Activated T-helper 2 cell treated with anti-CD3 and anti-CD28 coated beads, Interferon-gamma antibody, Interleukin-2, Interleukin-4, amounts not matched to agents 10 μg/mL and 5 μg/mL and 100 μg/mL, durations not matched to agents 14 hours and 24 hours and 36 hours (primary cell): ENCODE results near the gene OR51V1. TPM values are rescaled to one million over a fixed set of nuclear protein-coding genes. Genes with fewer than 3 reads are reported as not detected.

Experiments used
- DNase-seq: peaks from one replicate; pipeline ENCODE4 v3.0.0; 2021; ENCODE audit warnings: low spot score
- H3K27ac Mint-ChIP-seq: one replicate; pipeline ENCODE4 v1.8.0; 2021; ENCODE audit warnings: mixed read lengths
- H3K27me3 Mint-ChIP-seq: one replicate; pipeline ENCODE4 v1.8.0; 2021; ENCODE audit warnings: low read depth, mixed read lengths
- H3K36me3 Mint-ChIP-seq: one replicate; pipeline ENCODE4 v1.8.0; 2021; ENCODE audit warnings: low read depth, mixed read lengths
- H3K4me1 Mint-ChIP-seq: one replicate; pipeline ENCODE4 v1.8.0; 2021; ENCODE audit warnings: low read depth, mixed read lengths
- H3K4me3 Mint-ChIP-seq: one replicate; pipeline ENCODE4 v1.8.0; 2021; ENCODE audit warnings: low read depth, mild to moderate bottlenecking, moderate library complexity, mixed read lengths
- H3K9me3 Mint-ChIP-seq: one replicate; pipeline ENCODE4 v1.8.0; 2021; ENCODE audit warnings: mixed read lengths
- intact Hi-C: fragments of 100-400 bp; cut with micrococcal nuclease; formaldehyde crosslinking; loops from one replicate; pipeline ENCODE4 v1.15.1; 2023
- total RNA-seq: library from RNA; stranded (reverse); gene quantifications from 2 replicates; pipeline ENCODE4 v1.2.3, GENCODE V29; 2022

The OR51V1 gene
- total RNA-seq, 1 donor from 2014 or later, result not detected

DNA sequence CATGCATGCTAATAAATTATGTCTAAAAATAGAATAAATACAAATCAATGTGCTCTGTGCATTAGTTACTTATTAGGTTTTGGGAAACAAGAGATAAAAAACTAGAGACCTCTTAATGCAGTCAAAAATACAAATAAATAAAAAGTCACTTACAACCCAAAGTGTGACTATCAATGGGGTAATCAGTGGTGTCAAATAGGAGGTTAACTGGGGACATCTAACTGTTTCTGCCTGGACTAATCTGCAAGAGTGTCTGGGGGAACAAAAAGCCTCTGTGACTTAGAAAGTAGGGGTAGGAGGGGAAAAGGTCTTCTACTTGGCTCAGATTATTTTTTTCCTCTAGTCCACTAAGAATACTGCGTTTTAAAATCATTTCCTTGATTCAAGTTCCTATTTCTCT is 27.2 kb upstream of the OR51V1 start:
- DNase-seq, result no peak
- Mint-ChIP-seq H3K4me3 (no peak overlapping the region), H3K36me3 (no peaks in the 10 kb centered on the region), H3K27ac (no peak overlapping the region), H3K4me1 (no peaks in the 10 kb centered on the region), H3K27me3 (no peaks in the 10 kb centered on the region), H3K9me3 (no peaks in the 10 kb centered on the region)
- intact Hi-C loops, result no loop called here

DNA sequence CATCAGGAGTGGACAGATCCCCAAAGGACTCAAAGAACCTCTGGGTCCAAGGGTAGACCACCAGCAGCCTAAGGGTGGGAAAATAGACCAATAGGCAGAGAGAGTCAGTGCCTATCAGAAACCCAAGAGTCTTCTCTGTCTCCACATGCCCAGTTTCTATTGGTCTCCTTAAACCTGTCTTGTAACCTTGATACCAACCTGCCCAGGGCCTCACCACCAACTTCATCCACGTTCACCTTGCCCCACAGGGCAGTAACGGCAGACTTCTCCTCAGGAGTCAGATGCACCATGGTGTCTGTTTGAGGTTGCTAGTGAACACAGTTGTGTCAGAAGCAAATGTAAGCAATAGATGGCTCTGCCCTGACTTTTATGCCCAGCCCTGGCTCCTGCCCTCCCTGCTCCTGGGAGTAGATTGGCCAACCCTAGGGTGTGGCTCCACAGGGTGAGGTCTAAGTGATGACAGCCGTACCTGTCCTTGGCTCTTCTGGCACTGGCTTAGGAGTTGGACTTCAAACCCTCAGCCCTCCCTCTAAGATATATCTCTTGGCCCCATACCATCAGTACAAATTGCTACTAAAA is 26.3 kb upstream of the OR51V1 start, which contains the start of gene HBB:
Gene HBB (minus strand): TSS at position 340 of the 579 bp plus-strand sequence. CDS start 50 bp downstream, at position 290.
- Mint-ChIP-seq H3K27ac (no peak within 1 kb of the TSS), H3K9me3 (no peaks in the 10 kb centered on the region), H3K36me3 (no peaks in the 10 kb centered on the region), H3K4me3 (no peak within 1 kb of the TSS), H3K4me1 (no peaks in the 10 kb centered on the region), H3K27me3 (no peaks in the 10 kb centered on the region)
- DNase-seq, result no peak
- intact Hi-C loops, result no loop called here

DNA sequence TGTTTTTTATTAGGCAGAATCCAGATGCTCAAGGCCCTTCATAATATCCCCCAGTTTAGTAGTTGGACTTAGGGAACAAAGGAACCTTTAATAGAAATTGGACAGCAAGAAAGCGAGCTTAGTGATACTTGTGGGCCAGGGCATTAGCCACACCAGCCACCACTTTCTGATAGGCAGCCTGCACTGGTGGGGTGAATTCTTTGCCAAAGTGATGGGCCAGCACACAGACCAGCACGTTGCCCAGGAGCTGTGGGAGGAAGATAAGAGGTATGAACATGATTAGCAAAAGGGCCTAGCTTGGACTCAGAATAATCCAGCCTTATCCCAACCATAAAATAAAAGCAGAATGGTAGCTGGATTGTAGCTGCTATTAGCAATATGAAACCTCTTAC is 25.0 kb upstream of the OR51V1 start:
- no peaks in the 10 kb centered on the region for H3K9me3 Mint-ChIP-seq
- DNase-seq, result no peak
- no peaks in the 10 kb centered on the region for H3K36me3 Mint-ChIP-seq
- H3K27me3 Mint-ChIP-seq, result no peaks in the 10 kb centered on the region
- H3K27ac Mint-ChIP-seq, result no peak overlapping the region
- no peaks in the 10 kb centered on the region for H3K4me1 Mint-ChIP-seq
- no peak overlapping the region for H3K4me3 Mint-ChIP-seq
- intact Hi-C loops, result no loop called here

- intact Hi-C loops, result no loop called here
- Mint-ChIP-seq H3K9me3 (no peaks in the 10 kb centered on the region), H3K36me3 (no peaks in the 10 kb centered on the region), H3K27me3 (no peaks in the 10 kb centered on the region), H3K4me1 (no peaks in the 10 kb centered on the region), H3K27ac (no peak overlapping the region), H3K4me3 (no peak overlapping the region)
- DNase-seq, result no peak
These were observed 24.3 kb upstream of the OR51V1 start for GRCh38 chr11:5224538-5225479.

GRCh38 chr11:5223686-5224085 is 23.2 kb upstream of the OR51V1 start:
- Mint-ChIP-seq H3K4me1 (no peaks in the 10 kb centered on the region), H3K36me3 (no peaks in the 10 kb centered on the region), H3K9me3 (peaks cover 3% of the 10 kb centered on the region), H3K27ac (no peak overlapping the region), H3K4me3 (no peak overlapping the region), H3K27me3 (no peaks in the 10 kb centered on the region)
- intact Hi-C loops, result no loop called here
- DNase-seq, result no peak

DNA sequence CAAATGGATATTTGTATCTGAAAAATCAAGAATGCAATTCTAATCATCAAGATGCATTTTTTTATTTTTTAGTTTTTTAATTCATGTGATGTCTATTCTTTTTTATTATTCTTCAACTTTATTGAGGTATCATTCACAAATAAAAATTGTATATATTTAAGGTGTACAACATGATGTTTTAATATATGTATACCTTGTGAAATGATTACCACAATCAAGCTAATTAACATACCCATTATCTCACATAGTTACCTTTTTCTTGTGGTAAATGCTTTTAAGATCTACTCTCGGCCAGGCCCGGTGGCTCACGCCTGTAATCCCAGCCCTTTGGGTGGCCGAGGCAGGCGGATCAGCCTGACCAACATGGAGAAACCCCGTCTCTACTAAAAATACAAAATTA is 22.7 kb upstream of the OR51V1 start:
- Mint-ChIP-seq H3K4me3 (no peak overlapping the region), H3K27me3 (no peaks in the 10 kb centered on the region), H3K9me3 (peaks cover 3% of the 10 kb centered on the region), H3K27ac (no peak overlapping the region), H3K4me1 (no peaks in the 10 kb centered on the region), H3K36me3 (no peaks in the 10 kb centered on the region)
- intact Hi-C loops, result no loop called here
- no peak for DNase-seq

DNA sequence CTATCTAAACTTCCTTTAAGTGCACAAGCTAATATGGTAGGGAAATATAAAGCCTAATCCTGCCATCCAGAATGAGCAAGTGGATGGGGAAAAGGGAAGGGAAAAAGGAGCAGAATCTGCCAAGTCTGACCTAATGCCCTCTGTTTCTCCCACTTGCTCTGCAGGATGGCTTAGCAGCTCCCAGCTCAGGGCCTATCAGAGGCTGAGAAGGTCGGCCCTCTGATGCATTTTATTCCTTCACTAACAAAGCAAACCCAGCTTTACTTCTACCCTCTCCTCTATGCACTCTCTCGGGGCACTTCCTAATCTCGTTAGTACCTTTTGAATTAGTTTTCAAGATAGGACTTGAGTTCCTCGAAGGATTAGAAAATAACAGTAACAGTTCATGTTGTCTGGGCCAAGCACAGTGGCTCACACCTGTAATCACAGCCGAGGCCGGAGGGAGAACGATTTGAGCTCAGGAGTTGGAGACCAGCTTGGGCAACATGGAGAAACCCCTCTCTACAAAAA is 9.9 kb upstream of the OR51V1 start:
- Mint-ChIP-seq H3K4me1 (no peaks in the 10 kb centered on the region), H3K9me3 (no peaks in the 10 kb centered on the region), H3K36me3 (no peaks in the 10 kb centered on the region), H3K4me3 (no peak overlapping the region), H3K27ac (no peak overlapping the region), H3K27me3 (no peaks in the 10 kb centered on the region)
- DNase-seq, result no peak
- intact Hi-C loops, result no loop called here

GRCh38 chr11:5204787-5205186 is 4.3 kb upstream of the OR51V1 start:
- intact Hi-C loops, result loop anchor here (10.0 kb wide), 1 partner anchor 90 kb away; no protein-coding TSS in a partner anchor
- H3K9me3 Mint-ChIP-seq, result no peaks in the 10 kb centered on the region
- H3K36me3 Mint-ChIP-seq, result no peaks in the 10 kb centered on the region
- DNase-seq, result no peak
- no peaks in the 10 kb centered on the region for H3K27me3 Mint-ChIP-seq
- no peak overlapping the region for H3K27ac Mint-ChIP-seq
- no peak overlapping the region for H3K4me3 Mint-ChIP-seq
- no peaks in the 10 kb centered on the region for H3K4me1 Mint-ChIP-seq

GRCh38 chr11:5203366-5203765 is 2.9 kb upstream of the OR51V1 start:
- intact Hi-C loops, result loop anchor here (10.0 kb wide), 1 partner anchor 91 kb away; no protein-coding TSS in a partner anchor
- Mint-ChIP-seq H3K36me3 (no peaks in the 10 kb centered on the region), H3K27ac (no peak overlapping the region), H3K4me3 (no peak overlapping the region), H3K27me3 (no peaks in the 10 kb centered on the region), H3K9me3 (no peaks in the 10 kb centered on the region), H3K4me1 (no peaks in the 10 kb centered on the region)
- DNase-seq, result no peak

DNA sequence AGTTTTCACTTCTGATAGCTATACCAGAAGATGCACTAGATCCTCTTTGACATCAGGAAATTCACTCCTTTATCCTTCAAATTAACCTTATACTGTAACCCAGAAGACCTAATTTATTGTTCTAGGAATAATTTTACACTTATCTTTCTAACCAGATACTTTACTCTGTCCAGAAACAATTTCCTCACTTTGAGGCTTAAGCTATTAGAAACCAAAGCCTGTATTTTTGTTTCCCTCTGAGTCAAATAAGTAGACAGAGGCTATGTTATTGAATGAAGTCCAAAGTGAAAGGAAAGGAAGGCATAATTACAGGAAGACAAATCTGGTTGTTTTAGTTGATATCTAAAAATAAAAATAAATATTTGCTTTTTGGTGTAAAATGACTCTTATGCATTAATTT is 2.2 kb downstream of the OR51V1 start:
- peaks cover 2% of the 10 kb centered on the region for H3K9me3 Mint-ChIP-seq
- no peaks in the 10 kb centered on the region for H3K27me3 Mint-ChIP-seq
- intact Hi-C loops, result no loop called here
- DNase-seq, result no peak
- no peaks in the 10 kb centered on the region for H3K36me3 Mint-ChIP-seq
- no peaks in the 10 kb centered on the region for H3K4me1 Mint-ChIP-seq
- no peak overlapping the region for H3K27ac Mint-ChIP-seq
- H3K4me3 Mint-ChIP-seq, result no peak overlapping the region

GRCh38 chr11:5197536-5197935 is 2.9 kb downstream of the OR51V1 start:
- H3K27ac Mint-ChIP-seq, result no peak overlapping the region
- no peaks in the 10 kb centered on the region for H3K36me3 Mint-ChIP-seq
- H3K4me3 Mint-ChIP-seq, result no peak overlapping the region
- H3K27me3 Mint-ChIP-seq, result no peaks in the 10 kb centered on the region
- no peak for DNase-seq
- no peaks in the 10 kb centered on the region for H3K4me1 Mint-ChIP-seq
- H3K9me3 Mint-ChIP-seq, result peaks cover 2% of the 10 kb centered on the region
- intact Hi-C loops, result no loop called here

DNA sequence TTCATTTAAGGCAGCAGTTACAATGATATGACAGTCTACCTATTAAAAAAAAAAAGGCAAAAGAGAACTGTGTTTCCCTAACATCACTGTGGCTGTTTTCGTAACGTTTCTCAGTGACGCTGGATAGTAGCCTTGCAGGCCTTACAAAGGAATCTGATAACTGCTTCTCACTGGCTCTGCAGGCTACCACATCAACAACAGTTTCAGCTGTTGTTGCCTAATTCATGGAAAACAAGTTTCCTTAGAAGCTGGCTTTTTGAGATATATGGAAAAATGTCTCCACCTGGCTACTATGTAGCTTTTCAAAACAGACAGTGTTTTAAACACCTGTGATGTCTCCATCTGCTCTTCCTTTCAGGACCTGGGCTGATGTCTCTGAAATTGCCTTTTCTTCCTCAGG is 3.8 kb downstream of the OR51V1 start:
- H3K27me3 Mint-ChIP-seq, result no peaks in the 10 kb centered on the region
- H3K9me3 Mint-ChIP-seq, result peaks cover 2% of the 10 kb centered on the region
- H3K27ac Mint-ChIP-seq, result no peak overlapping the region
- H3K36me3 Mint-ChIP-seq, result no peaks in the 10 kb centered on the region
- no peak overlapping the region for H3K4me3 Mint-ChIP-seq
- H3K4me1 Mint-ChIP-seq, result no peaks in the 10 kb centered on the region
- intact Hi-C loops, result no loop called here
- DNase-seq, result no peak

GRCh38 chr11:5196067-5196466 is 4.4 kb downstream of the OR51V1 start:
- Mint-ChIP-seq H3K9me3 (peaks cover 2% of the 10 kb centered on the region), H3K4me1 (no peaks in the 10 kb centered on the region), H3K4me3 (no peak overlapping the region), H3K27ac (no peak overlapping the region), H3K27me3 (no peaks in the 10 kb centered on the region), H3K36me3 (no peaks in the 10 kb centered on the region)
- intact Hi-C loops, result no loop called here
- no peak for DNase-seq
